ENCODE results near the gene ANTKMT.
A peak's percentile ranks its signal among the peaks of the same experiment; 100 is the strongest.

ANTKMT gene, protein sequence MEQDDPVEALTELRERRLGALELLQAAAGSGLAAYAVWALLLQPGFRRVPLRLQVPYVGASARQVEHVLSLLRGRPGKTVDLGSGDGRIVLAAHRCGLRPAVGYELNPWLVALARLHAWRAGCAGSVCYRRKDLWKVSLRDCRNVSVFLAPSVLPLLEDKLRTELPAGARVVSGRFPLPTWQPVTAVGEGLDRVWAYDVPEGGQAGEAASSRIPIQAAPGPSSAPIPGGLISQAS

DNA sequence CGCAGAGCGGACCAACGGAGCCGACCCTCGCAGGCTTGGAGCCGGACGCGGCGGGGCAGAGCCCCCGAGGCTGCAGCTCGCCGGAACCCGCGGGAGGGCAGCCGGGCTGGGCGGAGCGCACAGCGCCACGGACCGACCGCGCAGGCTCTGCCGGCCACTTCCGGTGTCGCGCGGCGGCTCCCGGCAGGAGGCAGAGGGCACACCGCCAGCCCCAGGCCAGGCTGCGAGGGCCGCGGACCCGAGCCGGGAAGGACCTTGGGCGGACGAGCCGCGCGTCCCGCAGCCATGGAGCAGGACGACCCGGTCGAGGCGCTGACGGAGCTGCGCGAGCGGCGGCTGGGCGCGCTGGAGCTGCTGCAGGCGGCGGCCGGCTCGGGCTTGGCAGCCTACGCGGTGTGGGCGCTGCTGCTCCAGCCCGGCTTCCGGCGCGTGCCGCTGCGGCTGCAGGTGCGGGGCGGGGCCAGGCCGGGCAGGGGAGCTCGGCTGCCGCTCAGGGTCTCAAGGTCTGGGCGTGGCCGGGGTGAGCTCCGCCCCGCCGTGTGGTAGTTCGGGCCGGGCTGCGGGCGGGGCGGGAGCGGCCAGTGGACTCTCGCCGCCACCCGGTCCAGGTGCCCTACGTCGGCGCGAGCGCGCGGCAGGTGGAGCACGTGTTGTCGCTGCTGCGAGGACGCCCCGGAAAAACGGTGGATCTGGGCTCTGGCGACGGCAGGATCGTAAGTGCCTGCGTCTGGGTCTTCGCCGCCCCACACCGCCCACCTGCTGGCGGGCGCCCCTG is at the start of gene ANTKMT:
TSS of gene ANTKMT (plus strand) at position 157 of the 775 bp plus-strand sequence. CDS start at position 286, 129 bp downstream.
- peak; percentile 29 to 58 for DNase-seq

DNA sequence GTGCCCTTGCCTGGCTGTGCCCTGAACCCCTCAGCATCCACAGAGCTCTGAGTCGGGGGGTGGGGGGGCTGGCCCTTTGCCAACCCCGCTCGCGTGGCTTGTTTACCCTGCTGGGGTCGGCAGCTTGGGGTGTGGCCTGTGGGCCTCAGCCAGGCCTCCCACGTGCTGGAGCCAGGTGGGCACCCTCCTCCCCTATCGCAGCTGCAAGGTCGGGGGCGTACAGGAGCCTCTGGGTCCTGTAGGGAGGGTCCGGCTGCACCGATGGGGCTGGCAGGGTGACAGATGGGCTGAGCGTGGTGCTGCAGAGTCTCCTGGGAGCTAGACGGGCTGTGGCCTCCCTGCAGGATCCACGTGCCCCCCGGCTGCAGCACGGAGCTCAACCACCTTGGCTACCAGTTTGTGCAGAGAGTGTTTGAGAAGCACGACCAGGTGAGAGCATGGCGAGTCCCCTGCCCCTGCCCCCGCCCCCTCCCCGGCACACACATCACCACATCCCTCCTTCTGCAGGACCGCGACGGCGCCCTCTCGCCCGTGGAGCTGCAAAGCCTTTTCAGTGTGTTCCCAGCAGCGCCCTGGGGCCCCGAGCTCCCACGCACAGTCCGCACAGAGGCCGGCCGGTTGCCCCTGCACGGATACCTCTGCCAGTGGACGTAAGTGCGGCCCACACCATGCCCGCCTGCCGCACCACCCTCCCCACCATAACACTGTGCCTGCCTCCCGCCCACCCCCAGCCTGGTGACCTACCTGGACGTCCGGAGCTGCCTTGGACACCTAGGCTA is 49.4 kb upstream of the ANTKMT start:
- no peak for DNase-seq

- DNase-seq: no peak
Observed at GRCh38 chr16:672371-672770, 48.6 kb upstream of the ANTKMT start.

- no peak for DNase-seq
Observed at GRCh38 chr16:672851-673250, 48.1 kb upstream of the ANTKMT start.

DNA sequence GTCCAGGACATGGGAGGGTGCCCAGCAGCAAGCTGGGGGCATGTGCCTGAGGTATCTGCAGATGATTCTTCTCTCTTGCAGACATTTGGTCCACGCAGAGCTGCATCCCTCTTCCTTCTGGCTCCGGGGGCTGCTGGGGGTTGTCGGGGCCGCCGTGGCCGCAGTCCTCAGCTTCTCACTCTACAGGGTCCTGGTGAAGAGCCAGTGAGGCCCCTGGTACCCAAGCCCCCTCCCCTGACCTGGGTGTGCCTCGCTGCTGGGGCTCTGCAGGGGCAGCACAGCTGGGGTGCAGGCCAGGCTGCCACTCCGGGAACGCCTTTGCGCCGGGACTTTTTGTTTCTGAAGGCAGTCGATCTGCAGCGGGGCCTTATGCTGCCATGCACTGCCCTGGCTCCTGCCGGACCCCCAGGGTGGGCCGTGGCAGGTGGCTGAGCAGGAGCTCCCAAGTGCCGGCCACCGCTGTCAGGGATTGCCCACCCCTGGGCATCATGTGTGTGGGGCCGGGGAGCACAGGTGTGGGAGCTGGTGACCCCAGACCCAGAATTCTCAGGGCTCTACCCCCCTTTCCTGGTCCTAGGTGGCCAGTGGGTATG is 47.5 kb upstream of the ANTKMT start:
- DNase-seq: no peak

- no peak for DNase-seq
Observed at GRCh38 chr16:674214-674881, 46.6 kb upstream of the ANTKMT start.

- DNase-seq: no peak
Observed at GRCh38 chr16:674968-675883, 45.7 kb upstream of the ANTKMT start, which contains the start of gene RHBDL1. Gene RHBDL1 (plus strand): TSS chr16:675671. CDS start chr16:675791, 120 bp downstream.

DNA sequence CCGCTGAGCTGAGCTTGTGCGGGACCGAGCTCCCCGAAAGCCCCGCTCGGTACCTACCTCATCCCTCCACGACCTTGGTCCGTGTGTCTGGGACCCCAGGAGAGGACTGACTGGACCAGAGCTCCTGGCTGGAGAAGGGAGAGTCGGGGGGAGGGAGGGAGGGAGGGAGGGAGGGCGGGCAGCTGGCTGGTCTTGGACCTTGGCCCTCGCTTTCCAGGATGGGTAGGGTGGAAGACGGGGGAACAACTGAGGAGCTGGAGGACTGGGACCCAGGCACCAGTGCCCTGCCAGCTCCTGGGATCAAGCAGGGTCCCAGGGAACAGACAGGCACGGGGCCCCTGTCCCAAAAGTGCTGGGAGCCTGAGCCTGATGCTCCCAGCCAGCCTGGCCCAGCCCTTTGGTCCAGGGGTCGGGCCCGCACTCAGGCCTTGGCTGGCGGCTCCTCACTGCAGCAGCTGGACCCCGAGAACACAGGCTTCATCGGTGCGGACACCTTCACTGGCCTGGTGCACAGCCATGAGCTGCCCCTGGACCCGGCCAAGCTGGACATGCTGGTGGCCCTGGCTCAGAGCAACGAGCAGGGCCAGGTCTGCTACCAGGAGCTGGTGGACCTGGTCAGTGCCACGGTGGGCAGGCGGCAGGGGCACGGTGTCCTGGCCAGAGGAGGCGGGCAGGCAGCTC is 44.9 kb upstream of the ANTKMT start:
- no peak for DNase-seq

DNA sequence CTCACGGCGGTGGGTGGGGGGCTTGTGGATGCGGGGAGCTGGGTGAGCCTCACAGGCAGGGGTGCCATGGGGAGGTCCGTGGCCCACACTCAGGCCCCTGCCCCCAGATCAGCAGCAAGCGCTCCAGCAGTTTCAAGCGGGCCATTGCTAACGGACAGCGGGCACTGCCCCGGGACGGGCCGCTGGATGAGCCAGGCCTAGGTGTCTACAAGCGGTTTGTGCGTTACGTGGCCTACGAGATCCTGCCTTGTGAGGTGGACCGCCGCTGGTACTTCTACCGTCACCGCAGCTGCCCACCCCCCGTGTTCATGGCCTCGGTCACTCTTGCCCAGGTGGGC is 44.4 kb upstream of the ANTKMT start:
- no peak for DNase-seq

DNA sequence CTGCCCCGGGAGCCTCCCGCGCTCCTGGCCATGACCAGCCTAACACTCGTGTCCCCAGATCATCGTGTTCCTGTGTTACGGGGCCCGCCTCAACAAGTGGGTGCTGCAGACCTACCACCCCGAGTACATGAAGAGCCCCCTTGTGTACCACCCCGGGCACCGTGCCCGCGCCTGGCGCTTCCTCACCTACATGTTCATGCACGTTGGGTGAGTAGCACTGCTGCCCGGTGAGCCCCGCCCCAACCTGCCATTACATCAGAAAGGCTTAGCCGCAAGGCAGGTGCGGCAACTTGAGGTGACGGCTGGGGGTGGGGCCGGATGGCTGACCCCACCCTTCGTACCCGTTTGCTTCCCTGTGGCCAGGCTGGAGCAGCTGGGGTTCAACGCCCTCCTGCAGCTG is 44.0 kb upstream of the ANTKMT start:
- DNase-seq: no peak

GRCh38 chr16:677316-678190 is 43.4 kb upstream of the ANTKMT start:
- no peak for DNase-seq

DNA sequence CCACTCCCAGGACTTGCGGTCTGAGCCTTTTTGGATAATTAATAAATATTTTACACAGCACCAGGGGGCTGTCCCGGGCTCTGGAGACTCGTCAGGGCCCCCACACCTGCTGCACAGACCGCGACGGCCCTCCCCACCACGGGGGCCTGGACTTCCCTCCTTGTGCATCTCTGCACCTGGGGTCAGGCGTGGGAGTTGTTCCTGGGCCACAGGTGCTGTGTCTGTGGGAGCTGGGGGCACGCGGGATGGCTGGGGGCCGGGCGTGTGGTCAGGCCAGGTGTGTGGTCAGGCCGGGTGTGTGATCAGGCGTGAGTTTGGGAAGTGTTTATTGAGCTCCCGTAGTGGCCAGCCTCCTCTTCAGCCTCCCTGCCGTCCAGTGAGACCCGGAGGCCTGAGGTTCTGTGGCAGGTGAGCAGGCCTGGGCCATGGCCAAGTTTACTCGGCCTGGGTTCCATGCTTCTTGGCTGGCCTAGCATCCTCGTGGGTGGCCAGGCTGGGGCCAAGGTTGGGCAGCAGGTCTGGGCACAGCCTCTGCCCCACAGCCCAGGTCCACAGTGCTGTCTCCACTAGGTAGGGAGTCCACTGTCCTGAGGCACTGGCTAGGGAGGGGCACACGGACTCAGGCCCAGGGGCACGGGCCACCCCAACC is 42.6 kb upstream of the ANTKMT start:
- no peak for DNase-seq

GRCh38 chr16:678858-679813 is 41.8 kb upstream of the ANTKMT start:
- DNase-seq: peak in 1 of 2 experiments; percentile 42

GRCh38 chr16:679814-680624 is 40.9 kb upstream of the ANTKMT start, which contains the start of gene STUB1:
Gene STUB1 (plus strand): TSS chr16:680410. CDS start chr16:680526, 116 bp downstream.
- peak in 1 of 2 experiments; percentile 77 for DNase-seq

GRCh38 chr16:680625-680945 is 40.4 kb upstream of the ANTKMT start:
- DNase-seq: no peak

DNA sequence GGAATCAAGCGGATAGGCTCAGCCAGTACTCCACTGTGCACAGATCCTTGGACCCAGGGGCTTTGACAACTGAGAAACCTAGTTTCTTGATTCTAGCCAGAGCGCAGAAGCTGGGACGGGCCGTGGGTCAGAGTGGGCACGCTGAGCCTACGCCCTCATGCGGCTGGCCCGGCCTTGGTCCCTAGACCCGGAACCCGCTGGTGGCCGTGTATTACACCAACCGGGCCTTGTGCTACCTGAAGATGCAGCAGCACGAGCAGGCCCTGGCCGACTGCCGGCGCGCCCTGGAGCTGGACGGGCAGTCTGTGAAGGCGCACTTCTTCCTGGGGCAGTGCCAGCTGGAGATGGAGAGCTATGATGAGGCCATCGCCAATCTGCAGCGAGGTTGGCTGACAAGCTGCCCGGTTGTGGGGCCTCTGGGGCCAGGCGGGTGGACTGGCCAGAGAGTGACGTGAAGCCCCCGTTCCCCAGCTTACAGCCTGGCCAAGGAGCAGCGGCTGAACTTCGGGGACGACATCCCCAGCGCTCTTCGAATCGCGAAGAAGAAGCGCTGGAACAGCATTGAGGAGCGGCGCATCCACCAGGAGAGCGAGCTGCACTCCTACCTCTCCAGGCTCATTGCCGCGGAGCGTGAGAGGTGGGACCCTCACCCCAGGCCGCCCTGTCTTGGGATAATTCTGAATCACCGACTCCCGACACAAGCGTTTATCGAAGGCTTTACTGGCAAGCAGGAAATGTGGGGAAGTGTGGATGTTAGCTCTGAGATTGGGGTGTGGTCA is 39.8 kb upstream of the ANTKMT start:
- peak in 1 of 2 experiments; percentile 18 for DNase-seq
